Gastrocnemius medialis (tissue), 4 donors: ENCODE measurements around the gene FAM171A1. TPM values are rescaled to one million over a fixed set of nuclear protein-coding genes. Genes with fewer than 3 reads are reported as not detected.

ENCODE experiments used
- ATAC-seq, 2 donors: fragments of 150-250 bp; one replicate each; pipeline ENCODE4 v1.9.1; 2016
- DNase-seq, 2 donors: peaks; one replicate each; pipeline ENCODE4 v3.0.0-alpha.2; 2019
- H3K27ac ChIP-seq, 4 donors: fragments of 200-600 bp; sonication (generic); 1 replicate in 1 of 4; 2 replicates in 3 of 4; pipeline ENCODE4 v1.5.1; 2016 to 2018; ENCODE audit warnings: mild to moderate bottlenecking in 2 of 4, moderate library complexity in 1 of 4
- H3K27me3 ChIP-seq, 3 donors: fragments of 200-600 bp; sonication (generic) in 2 of 3; 1 replicate in 1 of 3; 2 replicates in 2 of 3; pipeline versions ENCODE4 v1.5.1 to v1.6.0; 2016 to 2019; ENCODE audit warnings: mild to moderate bottlenecking in 1 of 3, moderate library complexity in 1 of 3
- H3K36me3 ChIP-seq, 2 donors: fragments of 200-600 bp; sonication (generic) in 1 of 2; one replicate each; pipeline ENCODE4 v1.5.1; 2017 to 2018
- H3K4me1 ChIP-seq, 2 donors: fragments of 200-600 bp; sonication (generic) in 1 of 2; one replicate each; pipeline ENCODE4 v1.5.1; 2016 to 2017; ENCODE audit warnings: mild to moderate bottlenecking in 2 of 2
- H3K4me3 ChIP-seq, 4 donors: fragments of 200-600 bp; sonication (generic) in 3 of 4; 1 replicate in 1 of 4; 2 replicates in 3 of 4; pipeline ENCODE4 v1.5.1; 2016 to 2019; ENCODE audit warnings: mild to moderate bottlenecking in 2 of 4
- H3K9me3 ChIP-seq, 3 donors: fragments of 200-600 bp; sonication (generic) in 2 of 3; 1 replicate in 1 of 3; 2 replicates in 2 of 3; pipeline ENCODE4 v1.5.1; 2016 to 2019
- CTCF ChIP-seq, 5 experiments: fragments of 450-650 bp in 3 of 5; fragments of 200-600 bp in 2 of 5; sonication (generic) in 2 of 5; IDR thresholded peaks in 4 of 5; conservative IDR thresholded peaks in 1 of 5; 1 replicate in 4 of 5; 2 replicates in 1 of 5; pipeline ENCODE4 v1.5.1; 2016 to 2019; ENCODE audit warnings: antibody characterized with exemption in 5 of 5, mild to moderate bottlenecking in 3 of 5, moderate library complexity in 3 of 5
- POLR2A ChIP-seq, 2 donors: fragments of 450-650 bp; IDR thresholded peaks; one replicate each; pipeline ENCODE4 v1.6.1; 2017; ENCODE audit warnings: antibody characterized with exemption in 2 of 2, mild to moderate bottlenecking in 2 of 2, moderate library complexity in 2 of 2
- in situ Hi-C, 4 donors: fragments of 200-750 bp; cut with MboI; loops; one replicate each; pipeline versions ENCODE4 v1.15.0 to v1.8.0; 2017; ENCODE audit warnings: low sequenced_read_pairs in 4 of 4
- intact Hi-C: fragments of 100-400 bp; cut with DNase I; formaldehyde crosslinking; loops from one replicate; pipeline ENCODE4 v1.15.1; 2023; ENCODE audit warnings: low total_unique reads
- total RNA-seq, 4 donors: library from RNA; depleted of rRNA; stranded (reverse); fragments of >200 nt; gene quantifications; one replicate each; pipeline versions ENCODE4 v1.1.0 to v1.2.3, GENCODE V29; 2016

FAM171A1 gene
- total RNA-seq, 4 donors from 2014 or later, result 2.1 to 5.6 (median 4.3) TPM

GRCh38 chr10:15245530-15245929, 125.6 kb downstream of the FAM171A1 start:
- TF ChIP-seq POLR2A (IDR thresholded peaks at IDR 0.05), result no peak
- no peak for TF ChIP-seq CTCF (IDR thresholded peaks at IDR 0.05 in 4 of 5, conservative IDR thresholded peaks at IDR 0.05 in 1 of 5)
- no peak overlapping the region for H3K4me3 ChIP-seq
- no peaks in the 10 kb centered on the region for H3K36me3 ChIP-seq
- no peak overlapping the region for H3K27ac ChIP-seq
- ATAC-seq, result no peak
- H3K9me3 ChIP-seq, result no peaks in the 10 kb centered on the region
- DNase-seq, result no peak
- intact Hi-C loops (no loop called here), in situ Hi-C loops (no loop called here)
- no peaks in the 10 kb centered on the region for H3K4me1 ChIP-seq
- no peaks in the 10 kb centered on the region for H3K27me3 ChIP-seq

- intact Hi-C loops, result no loop called here
- no peaks in the 10 kb centered on the region for H3K4me1 ChIP-seq
- no peak for ATAC-seq
- in situ Hi-C loops, result no loop called here
- no peaks in the 10 kb centered on the region for H3K9me3 ChIP-seq
- TF ChIP-seq POLR2A (IDR thresholded peaks at IDR 0.05) (no peak), CTCF (IDR thresholded peaks at IDR 0.05 in 4 of 5, conservative IDR thresholded peaks at IDR 0.05 in 1 of 5) (no peak)
- no peak overlapping the region for H3K27ac ChIP-seq
- no peaks in the 10 kb centered on the region for H3K36me3 ChIP-seq
- H3K27me3 ChIP-seq, result no peaks in the 10 kb centered on the region
- no peak overlapping the region for H3K4me3 ChIP-seq
- no peak for DNase-seq
Measured at GRCh38 chr10:15244635-15245197, 126.4 kb downstream of the FAM171A1 start.

- H3K36me3 ChIP-seq, result no peaks in the 10 kb centered on the region
- TF ChIP-seq CTCF (IDR thresholded peaks at IDR 0.05 in 4 of 5, conservative IDR thresholded peaks at IDR 0.05 in 1 of 5) (no peak), POLR2A (IDR thresholded peaks at IDR 0.05) (no peak)
- no peak for DNase-seq
- no peaks in the 10 kb centered on the region for H3K9me3 ChIP-seq
- ATAC-seq, result no peak
- H3K4me3 ChIP-seq, result no peak overlapping the region
- intact Hi-C loops, result no loop called here
- H3K4me1 ChIP-seq, result no peaks in the 10 kb centered on the region
- in situ Hi-C loops, result no loop called here
- no peak overlapping the region for H3K27ac ChIP-seq
- H3K27me3 ChIP-seq, result no peaks in the 10 kb centered on the region
Measured at GRCh38 chr10:15242261-15242840, 128.7 kb downstream of the FAM171A1 start.

GRCh38 chr10:15241306-15241705, 129.8 kb downstream of the FAM171A1 start:
- DNase-seq, result no peak
- H3K9me3 ChIP-seq, result no peaks in the 10 kb centered on the region
- no peaks in the 10 kb centered on the region for H3K4me1 ChIP-seq
- H3K27ac ChIP-seq, result no peak overlapping the region
- TF ChIP-seq CTCF (IDR thresholded peaks at IDR 0.05 in 4 of 5, conservative IDR thresholded peaks at IDR 0.05 in 1 of 5) (no peak), POLR2A (IDR thresholded peaks at IDR 0.05) (no peak)
- ATAC-seq, result no peak
- no peaks in the 10 kb centered on the region for H3K36me3 ChIP-seq
- H3K27me3 ChIP-seq, result no peaks in the 10 kb centered on the region
- H3K4me3 ChIP-seq, result no peak overlapping the region
- intact Hi-C loops, result no loop called here
- in situ Hi-C loops, result no loop called here
